NCI-H69 (cell line): ENCODE results near the gene PIGT.

ENCODE experiments used
- DNase-seq: peaks from one replicate; lab custom pipeline; 2025; lab: John Stamatoyannopoulos, UW

The PIGT gene

DNA sequence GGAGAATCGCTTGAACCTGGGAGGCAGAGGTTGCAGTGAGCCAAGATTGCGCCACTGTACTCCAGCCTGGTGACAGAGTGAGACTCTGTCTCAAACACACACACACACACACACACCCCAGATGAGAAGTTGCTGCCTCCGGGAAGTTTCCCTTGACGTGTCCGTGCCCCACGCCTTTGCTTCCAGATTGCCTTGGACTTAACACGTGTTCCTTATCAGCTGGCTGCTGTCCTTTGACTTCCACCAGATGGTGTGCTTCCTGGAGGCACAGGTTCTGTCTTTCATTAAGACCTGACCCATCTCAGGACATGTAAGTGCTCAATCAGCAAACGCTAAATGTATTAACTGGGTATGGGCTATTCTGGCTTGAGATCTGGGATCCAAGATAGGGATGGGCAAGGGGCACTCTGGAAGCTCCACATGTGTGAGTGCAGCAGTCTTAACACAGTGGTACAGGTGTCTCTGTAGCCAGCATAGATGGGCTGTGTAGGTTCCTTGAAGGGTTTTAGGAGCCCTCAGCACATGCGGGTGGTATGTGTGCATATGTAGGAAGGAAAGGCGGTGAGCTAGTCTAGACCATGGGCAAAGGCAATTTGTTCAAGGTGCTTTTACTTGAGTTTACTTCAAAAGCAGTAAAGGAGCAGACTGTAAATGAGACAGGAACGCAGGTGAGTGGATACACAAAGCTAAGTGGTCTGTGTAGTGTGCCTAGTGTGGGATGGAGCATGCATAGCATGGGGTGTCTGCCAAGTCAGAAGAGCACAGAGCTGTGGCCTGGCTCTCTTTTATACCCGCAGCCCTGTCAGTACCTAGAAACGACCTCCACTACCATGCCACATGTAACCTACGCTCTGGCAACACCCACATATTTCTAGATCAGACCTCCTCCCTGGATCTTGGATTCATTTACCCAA is 11.6 kb downstream of the PIGT start:
- no peak for DNase-seq

- peak; percentile 32 for DNase-seq
These were observed 13.7 kb downstream of the PIGT start for GRCh38 chr20:45429618-45430017.

DNA sequence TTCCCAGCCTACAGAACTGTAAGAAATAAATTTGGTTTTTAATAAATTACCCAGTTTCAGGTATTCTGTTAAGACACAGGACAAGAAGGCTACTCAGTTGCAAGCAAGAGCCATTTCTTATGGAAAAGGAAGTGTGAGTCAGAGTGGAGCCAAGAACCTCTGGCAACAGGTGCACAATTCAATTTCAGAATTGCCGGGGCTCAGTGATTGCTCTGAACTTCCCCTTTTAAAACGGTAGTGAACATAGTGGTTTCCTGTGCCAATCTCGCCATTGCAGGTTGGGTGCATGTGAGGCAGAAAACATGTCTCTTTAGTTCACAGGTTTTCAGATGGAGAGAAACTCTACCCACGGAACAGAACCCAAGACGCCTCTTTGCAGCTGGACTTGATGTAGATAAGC is 16.4 kb downstream of the PIGT start:
- no peak for DNase-seq

DNA sequence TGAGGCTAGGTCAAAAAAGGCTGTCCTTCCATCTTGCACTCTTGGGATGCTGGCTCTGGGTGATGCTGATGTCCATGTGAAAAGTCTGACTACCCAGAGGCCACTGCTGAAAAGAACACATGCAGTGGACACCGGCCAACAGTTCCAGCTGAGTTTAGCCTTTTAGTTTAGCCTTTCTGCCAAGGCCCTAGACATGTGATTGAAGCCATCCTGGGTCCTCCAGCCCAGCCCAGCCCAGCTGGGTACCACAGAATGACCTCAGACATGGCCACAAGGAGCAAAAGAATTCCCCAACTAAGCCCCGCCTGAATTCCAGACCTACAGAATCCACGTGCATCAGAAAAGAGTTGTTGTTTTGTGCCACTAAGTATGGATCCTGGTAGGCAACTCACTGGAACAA is 17.4 kb downstream of the PIGT start:
- DNase-seq, result no peak

DNA sequence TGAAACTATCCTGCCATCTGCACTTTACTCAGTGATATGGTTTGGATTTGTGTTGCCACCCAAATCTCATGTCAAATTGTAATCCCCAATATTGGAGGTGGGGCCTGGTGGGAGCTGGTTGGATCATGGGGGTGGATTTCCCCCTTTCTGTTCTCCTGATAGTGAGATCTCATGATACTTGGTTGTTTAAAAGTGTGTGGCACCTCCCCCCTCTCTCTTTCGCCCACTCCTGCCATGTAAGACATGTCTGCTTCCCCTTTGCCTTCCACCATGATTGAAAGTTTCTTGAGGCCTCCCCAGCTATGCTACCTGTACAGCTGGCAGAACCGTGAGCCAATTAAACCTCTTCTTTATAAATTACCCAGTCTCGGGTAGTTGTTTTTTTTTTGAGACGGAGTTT is 18.0 kb downstream of the PIGT start:
- no peak for DNase-seq

DNA sequence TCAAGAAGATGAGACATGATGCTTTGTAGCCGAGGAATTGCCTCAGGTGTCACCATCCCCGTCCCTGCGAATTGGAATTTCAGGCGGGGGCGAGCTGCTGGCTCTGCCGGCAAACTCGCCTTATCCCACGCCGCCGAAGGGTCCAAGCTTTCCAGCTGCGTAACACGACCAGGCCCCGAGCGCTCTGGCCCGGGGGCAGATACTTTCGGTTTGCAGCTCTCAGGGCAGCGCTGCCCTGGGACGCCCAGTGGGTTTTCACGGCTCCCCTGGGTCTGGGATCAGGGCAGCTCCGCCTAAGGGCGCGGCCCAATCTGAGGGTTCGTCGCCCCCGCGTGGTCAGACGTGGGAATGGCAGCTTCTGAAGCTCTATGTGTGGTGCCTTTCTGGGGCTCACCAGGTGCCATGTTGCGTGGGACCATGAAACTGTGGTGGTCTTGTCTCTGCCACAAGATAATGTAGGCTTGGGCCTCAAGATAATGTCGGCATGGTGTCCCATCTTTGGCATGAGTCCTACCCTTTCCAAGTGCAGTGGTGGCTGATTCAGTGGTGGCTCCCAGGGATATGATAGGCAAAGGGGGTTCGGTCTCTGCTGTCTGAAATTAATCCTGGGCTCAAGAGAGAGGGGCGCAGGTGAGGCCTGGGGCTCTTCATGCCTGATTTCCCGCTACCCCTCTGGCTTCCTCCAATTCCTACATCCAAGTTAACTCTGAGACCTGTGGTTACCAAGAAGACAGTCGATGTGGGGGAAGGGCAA is 21.0 kb downstream of the PIGT start:
- DNase-seq, result peak; percentile 74

DNA sequence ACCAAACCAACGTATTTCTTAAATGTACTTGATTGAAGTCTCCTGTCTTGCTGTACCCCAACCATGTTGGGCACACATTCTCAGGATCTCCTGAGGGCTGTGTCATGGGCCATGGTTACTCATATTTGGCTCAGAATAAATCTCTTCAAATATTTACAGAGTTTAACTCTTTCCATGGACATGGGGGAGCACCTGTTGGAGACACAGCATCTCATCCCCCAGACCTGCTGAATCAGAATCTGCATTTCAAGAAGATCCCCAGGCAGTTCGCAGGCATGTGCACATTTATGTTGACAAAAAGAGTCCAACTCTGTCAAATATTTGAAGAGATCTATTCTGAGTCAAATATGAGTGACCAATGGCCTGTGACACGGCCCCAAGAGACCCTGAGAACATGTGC is 24.5 kb downstream of the PIGT start:
- no peak for DNase-seq

DNA sequence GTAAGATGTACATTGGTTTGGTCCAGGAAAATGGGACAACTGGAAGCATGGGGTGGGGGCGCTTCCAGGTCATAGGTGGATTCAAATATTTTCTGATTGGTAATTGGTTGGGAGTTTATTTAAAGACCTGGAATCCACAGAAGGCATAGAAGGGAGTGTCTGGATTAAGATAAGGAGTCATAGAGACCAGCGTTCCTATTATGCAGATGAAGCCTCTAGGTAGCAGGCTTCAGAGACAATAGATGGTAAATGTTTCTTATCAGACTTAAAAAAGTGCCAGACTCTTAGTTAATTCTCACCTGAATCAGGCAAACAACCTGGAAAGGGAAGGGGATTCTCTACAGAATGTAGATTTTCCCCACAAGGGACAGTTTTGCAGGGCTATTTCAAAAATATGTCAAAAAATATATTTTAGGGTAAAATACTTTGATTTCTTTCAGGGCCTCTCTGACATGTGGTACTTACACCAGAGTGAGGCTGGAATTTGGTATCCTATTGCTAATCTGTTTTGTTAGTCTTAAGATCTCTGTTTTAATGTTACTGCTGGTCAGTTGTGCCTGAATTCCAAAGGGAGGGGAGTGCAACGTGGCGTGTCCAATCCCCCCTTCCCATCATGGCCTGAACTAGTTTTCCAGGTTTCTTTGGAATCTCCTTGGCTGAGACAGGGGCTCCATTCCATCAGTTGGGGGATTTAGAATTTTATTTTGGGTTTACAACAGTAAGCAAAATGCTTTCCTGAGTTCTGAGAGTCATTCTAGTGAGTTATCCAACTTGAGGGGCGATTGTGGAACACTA is 25.1 kb downstream of the PIGT start:
- no peak for DNase-seq

DNA sequence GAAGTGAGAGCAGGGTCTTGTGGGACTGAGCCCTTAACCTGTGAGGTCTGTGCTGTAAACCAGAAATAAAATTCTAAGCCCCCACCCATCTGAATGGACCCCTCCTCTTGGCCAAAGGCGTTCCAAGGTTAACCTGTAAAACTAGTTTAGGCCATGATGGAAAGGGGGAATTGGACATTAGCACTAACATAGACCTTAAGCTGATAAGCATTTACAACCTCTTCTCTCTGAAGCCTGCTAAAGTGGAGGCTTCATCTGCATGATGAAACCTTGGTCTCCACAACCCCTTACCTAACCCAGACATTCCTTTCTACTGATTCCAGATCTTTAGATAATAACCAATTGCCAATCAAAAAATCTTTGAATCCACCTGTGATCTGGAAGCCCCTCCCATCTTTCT is 25.8 kb downstream of the PIGT start:
- DNase-seq, result no peak

DNA sequence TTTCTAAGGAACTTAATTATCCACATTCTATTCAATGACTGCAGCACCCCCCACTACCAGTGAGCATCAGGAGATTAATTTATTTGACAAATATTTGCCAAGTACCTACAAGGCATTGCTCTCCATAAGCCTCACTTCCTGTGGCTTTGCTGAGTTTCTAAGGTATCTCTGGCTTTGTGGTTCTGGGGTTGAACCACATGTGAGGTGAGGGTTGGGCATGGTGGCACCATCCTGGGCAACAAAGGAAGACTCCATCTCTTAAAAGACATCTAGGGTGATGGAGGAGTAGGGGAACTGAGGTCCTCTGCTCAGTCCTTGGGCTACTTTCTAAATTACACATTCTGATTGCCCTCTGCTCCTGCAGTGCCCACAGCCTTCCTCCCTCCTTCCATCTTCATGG is 28.1 kb downstream of the PIGT start:
- DNase-seq, result peak; percentile 22

DNA sequence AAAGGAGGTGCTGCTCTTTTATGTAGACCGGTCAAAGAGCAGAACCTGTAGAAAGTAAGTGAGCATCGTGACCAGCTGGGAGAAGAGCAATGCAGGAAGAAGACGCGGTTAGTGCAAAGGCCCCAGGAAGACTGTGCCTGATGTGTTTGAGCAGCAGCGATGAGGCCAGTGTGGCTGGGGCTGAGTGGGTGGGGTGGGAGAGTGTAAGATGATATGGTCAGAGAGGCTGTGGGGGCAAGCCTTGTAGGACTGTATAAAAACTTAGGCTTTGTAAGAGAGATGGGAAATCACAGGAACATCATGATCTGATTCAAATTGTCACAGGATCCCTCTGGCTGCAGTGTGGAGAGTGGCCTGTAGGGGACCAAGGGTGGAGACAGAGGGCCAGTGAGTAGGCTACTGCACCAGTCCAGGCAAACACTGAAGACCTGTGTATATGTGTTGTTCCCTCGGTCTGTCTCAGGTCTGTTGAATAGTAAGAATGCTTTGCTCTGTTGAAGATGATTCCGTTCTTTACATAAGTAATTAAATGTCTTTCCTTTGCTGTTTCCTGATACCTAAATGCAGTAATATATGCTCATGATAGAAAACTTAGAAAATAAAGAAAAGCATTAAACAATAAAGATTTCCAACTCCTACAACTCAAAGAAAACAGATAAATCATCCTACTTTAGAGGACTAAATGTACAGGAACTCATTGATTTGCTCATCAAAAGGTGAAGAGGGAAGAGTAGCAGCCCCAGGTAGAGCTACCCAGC is 30.0 kb downstream of the PIGT start:
- peak; percentile 50 for DNase-seq

GRCh38 chr20:45448270-45448669 is 32.3 kb downstream of the PIGT start:
- peak; percentile 50 for DNase-seq

DNA sequence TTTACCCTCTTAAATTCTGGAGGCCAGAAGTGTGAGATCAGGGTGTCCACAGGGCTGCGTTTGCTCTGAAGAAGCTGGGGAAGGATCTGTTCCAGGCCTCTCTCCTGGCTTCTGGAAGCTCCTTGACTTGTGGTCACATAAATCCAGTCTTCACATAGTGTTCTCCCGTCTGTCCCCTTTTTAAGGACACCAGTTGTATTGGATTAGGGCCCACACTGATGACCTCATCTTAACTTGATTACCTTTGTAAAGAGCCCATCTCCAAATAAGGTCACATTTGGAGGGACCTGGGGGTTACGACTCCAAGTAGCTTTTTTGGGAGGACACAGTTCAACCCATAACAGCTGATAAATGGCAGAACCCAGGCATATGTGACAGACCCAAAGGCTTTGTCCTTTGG is 33.6 kb downstream of the PIGT start:
- no peak for DNase-seq

DNA sequence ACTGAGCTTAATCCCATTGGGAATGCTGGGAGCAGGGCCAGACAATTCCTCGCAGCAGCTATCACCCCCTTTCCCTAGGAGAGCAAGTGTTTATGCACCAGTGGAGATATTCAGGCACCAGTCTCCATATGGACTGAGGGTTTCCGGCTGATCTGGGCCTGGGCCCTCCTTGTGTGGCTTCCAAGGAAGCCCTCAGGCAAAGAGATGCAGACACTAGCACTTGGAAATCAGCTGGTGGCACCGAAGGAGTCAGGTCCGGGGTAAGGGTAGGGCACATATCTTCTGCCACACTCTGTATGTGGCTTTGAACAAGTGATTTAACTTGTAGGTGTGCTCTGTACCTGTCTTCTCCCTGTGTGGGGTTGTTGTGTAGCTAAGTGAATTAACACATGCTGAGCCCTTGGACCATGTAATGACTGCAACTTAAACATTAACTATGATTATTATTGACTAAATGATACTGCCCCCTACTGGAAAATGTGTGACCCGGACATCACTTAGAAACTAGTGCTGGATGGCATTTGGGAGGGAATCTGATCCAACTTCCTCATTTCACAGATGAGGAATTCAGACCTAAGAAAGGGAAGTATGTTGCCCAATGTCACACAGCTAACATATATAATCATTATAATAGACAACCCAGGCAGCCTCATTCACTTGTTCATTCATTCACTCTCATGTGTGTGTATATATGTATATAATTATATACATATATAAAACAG is 34.3 kb downstream of the PIGT start:
- peak; percentile 66 for DNase-seq

DNA sequence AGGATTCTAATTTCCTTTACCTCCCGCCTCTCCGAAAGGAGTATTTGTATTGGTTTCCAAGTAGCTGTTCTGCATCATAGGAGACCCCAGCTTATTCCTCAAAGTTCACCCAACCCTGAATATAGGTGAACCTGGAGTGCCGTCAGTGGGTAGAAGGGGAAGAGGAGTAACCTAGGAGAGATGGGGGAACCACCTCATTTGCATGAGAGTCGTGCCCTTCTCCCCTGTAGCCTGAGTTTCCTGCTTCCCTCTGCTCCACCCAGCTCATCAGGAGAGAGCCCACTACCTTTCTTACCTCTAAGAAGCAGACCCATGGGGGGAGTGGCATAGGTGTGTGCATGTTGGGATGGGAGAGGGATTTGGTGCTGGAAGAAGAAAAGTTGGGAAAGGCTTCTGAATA is 36.3 kb downstream of the PIGT start:
- no peak for DNase-seq

GRCh38 chr20:45452772-45453691 is 37.1 kb downstream of the PIGT start:
- no peak for DNase-seq

DNA sequence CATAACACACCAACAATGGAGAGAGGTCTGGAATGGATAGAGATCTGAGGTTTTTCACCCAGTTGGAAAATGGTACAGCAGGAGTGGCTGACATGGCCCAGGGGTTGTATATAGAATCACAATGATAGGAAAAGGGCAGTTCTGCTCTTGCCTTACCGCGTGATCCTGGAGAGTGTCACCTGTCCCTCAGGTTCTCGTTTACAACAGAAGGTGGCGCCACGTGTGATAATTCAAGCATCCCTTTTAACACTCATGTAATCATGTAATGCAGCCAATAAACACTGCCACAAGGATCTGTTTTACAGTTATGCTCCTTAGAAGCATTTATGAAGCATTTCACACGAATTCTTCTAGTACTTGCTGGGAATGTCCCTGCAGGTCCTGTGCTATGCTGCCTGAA is 40.7 kb downstream of the PIGT start:
- DNase-seq, result peak; percentile 61

DNA sequence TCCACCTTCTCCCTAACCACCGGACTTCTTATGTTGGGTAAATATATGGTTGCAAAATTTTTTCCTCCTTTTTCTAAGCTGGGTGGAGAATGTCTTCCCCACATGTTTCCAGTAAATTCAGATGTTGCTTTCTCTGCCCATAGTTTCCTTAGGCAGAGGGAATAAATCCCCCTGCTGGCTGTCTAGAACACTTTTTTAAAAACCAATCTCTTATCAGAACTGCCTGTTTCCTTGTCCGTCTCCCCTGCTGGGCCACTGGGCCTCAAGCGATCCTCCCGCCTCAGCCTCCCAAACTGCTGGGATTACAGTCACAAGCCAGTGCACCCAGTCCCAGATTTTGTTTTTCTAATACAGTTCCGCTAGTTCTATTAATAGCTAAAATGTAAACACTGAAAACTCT is 43.7 kb downstream of the PIGT start:
- DNase-seq, result no peak

- DNase-seq, result no peak
These were observed 45.3 kb downstream of the PIGT start for GRCh38 chr20:45461225-45461624.
